Limb (tissue), 2 donors: ENCODE data around the gene RPL15.

Source experiments
- DNase-seq, 2 donors: peaks; one replicate each; pipeline ENCODE4 v3.0.0-alpha.2; 2016; ENCODE audit errors: extremely low spot score in 2 of 2

The RPL15 gene

GRCh38 chr3:23928524-23928923, 11.6 kb downstream of the RPL15 start:
- DNase-seq = no peak

- no peak for DNase-seq
Observed at GRCh38 chr3:23931597-23931996, 14.7 kb downstream of the RPL15 start.

GRCh38 chr3:23932571-23932970, 15.6 kb downstream of the RPL15 start:
- DNase-seq = no peak

GRCh38 chr3:23934253-23934652, 17.3 kb downstream of the RPL15 start:
- DNase-seq = no peak

GRCh38 chr3:23937296-23937695, 20.4 kb downstream of the RPL15 start:
- no peak for DNase-seq

GRCh38 chr3:23938688-23939087, 21.8 kb downstream of the RPL15 start:
- DNase-seq = no peak

- no peak for DNase-seq
Observed at GRCh38 chr3:23940775-23941174, 23.8 kb downstream of the RPL15 start.

GRCh38 chr3:23941440-23941839, 24.5 kb downstream of the RPL15 start:
- no peak for DNase-seq

- no peak for DNase-seq
Observed at GRCh38 chr3:23942546-23942945, 25.6 kb downstream of the RPL15 start.

GRCh38 chr3:23944007-23944783, 27.3 kb downstream of the RPL15 start:
- no peak for DNase-seq

- DNase-seq = peak; percentile 81 to 90
Observed at GRCh38 chr3:23944861-23945662, 28.1 kb downstream of the RPL15 start, which contains the start of gene NR1D2. TSS of gene NR1D2 (plus strand) at chr3:23945286. CDS start at chr3:23945579, 293 bp downstream.

GRCh38 chr3:23945663-23945912, 28.7 kb downstream of the RPL15 start:
- no peak for DNase-seq

GRCh38 chr3:23945913-23946687, 29.2 kb downstream of the RPL15 start:
- peak; percentile 95 to 98 for DNase-seq

- DNase-seq = no peak
Observed at GRCh38 chr3:23948761-23949160, 31.8 kb downstream of the RPL15 start.

GRCh38 chr3:23949784-23950183, 32.9 kb downstream of the RPL15 start:
- DNase-seq = no peak

- DNase-seq = no peak
Observed at GRCh38 chr3:23950293-23950692, 33.4 kb downstream of the RPL15 start.

- no peak for DNase-seq
Observed at GRCh38 chr3:23952646-23953045, 35.7 kb downstream of the RPL15 start.

- no peak for DNase-seq
Observed at GRCh38 chr3:23953523-23953922, 36.6 kb downstream of the RPL15 start.

GRCh38 chr3:23954144-23954543, 37.2 kb downstream of the RPL15 start:
- DNase-seq = no peak

GRCh38 chr3:23956701-23957100, 39.8 kb downstream of the RPL15 start:
- DNase-seq = no peak

- no peak for DNase-seq
Observed at GRCh38 chr3:23959135-23959900, 42.4 kb downstream of the RPL15 start.
